IMR-90 (cell line): Measurements from ENCODE around the gene KLHL8. TPM values are rescaled to one million over a fixed set of nuclear protein-coding genes. Genes with fewer than 3 reads are reported as not detected.

Experiments used
- ATAC-seq: fragments of 200-7000 bp; cut with Tn5 transposase; 2 replicates; pipeline ENCODE4 v1.9.1; 2020; ENCODE audit warnings: low read depth, mild to moderate bottlenecking, moderate library complexity
- BruUV-seq: library from RNA; stranded (reverse); fragments of 400-500 nt; replicated peaks from 2 replicates; lab custom pipeline; 2021; lab: Mats Ljungman, UMichigan
- CTCF ChIA-PET: fragments of 300-600 bp; formaldehyde crosslinking; extraction: SDS; loops from one replicate; lab custom pipeline; 2021; ENCODE audit warnings: antibody characterized with exemption; lab: Yijun Ruan, JAX
- POLR2A ChIA-PET: fragments of 300-600 bp; sonication (Branson Sonifier 250); formaldehyde crosslinking; loops from one replicate; lab custom pipeline; 2022; ENCODE audit warnings: antibody characterized with exemption; ENCODE audit not compliant: unreplicated experiment; lab: Charles Lee
- DNase-seq: peaks from one replicate; pipeline ENCODE4 v3.0.0; 2013
- H2AFZ ChIP-seq: replicated peaks from 2 replicates; pipeline ENCODE3; 2013; ENCODE audit warnings: low read length, mild to moderate bottlenecking; ENCODE audit not compliant: poor library complexity
- H2AK5ac ChIP-seq: 2 replicates; pipeline ENCODE4 v1.6.1; 2013; ENCODE audit warnings: low read depth, low read length, inconsistent platforms
- H2AK9ac ChIP-seq: replicated peaks from 2 replicates; pipeline ENCODE3; 2013; ENCODE audit warnings: mild to moderate bottlenecking, low read depth, low read length, moderate library complexity; ENCODE audit not compliant: poor library complexity
- H2BK120ac ChIP-seq: 2 replicates; pipeline ENCODE4 v1.6.1; 2013; ENCODE audit warnings: low read depth, low read length, inconsistent platforms
- H2BK15ac ChIP-seq: 3 replicates; pipeline ENCODE4 v1.6.1; 2013; ENCODE audit warnings: low read depth, low read length, inconsistent platforms
- H2BK20ac ChIP-seq: 2 replicates; pipeline ENCODE4 v1.6.1; 2013; ENCODE audit warnings: low read depth, mild to moderate bottlenecking, inconsistent platforms, low read length, moderate library complexity
- H2BK5ac ChIP-seq: 2 replicates; pipeline ENCODE4 v1.6.1; 2013; ENCODE audit warnings: mild to moderate bottlenecking, low read depth, low read length, inconsistent platforms; ENCODE audit not compliant: poor library complexity, severe bottlenecking
- H3K14ac ChIP-seq: replicated peaks from 2 replicates; pipeline ENCODE4 v1.6.1; 2013; ENCODE audit warnings: low read depth, low read length, inconsistent platforms
- H3K18ac ChIP-seq: 2 replicates; pipeline ENCODE4 v1.6.1; 2013; ENCODE audit warnings: low read depth, low read length, control low read depth
- H3K23ac ChIP-seq: 2 replicates; pipeline ENCODE4 v1.6.1; 2013; ENCODE audit warnings: low read depth, low read length, inconsistent platforms
- H3K27ac ChIP-seq: 2 replicates; pipeline ENCODE4 v1.5.1; 2013; ENCODE audit warnings: mild to moderate bottlenecking, control low read depth, low read length; ENCODE audit not compliant: insufficient read depth
- H3K27me3 ChIP-seq: 2 replicates; pipeline ENCODE4 v1.6.1; 2013; ENCODE audit warnings: low read length; ENCODE audit not compliant: control insufficient read depth, insufficient read depth
- H3K36me3 ChIP-seq: 2 replicates; pipeline ENCODE4 v1.6.1; 2013; ENCODE audit warnings: low read length, mixed read lengths; ENCODE audit not compliant: control insufficient read depth, insufficient read depth
- H3K4ac ChIP-seq: 2 replicates; pipeline ENCODE4 v1.6.1; 2013; ENCODE audit warnings: low read depth, low read length, inconsistent platforms
- H3K4me1 ChIP-seq: 2 replicates; pipeline ENCODE4 v1.6.1; 2013; ENCODE audit warnings: low read length, mixed read lengths; ENCODE audit not compliant: control insufficient read depth, insufficient read depth
- H3K4me2 ChIP-seq: 2 replicates; pipeline ENCODE4 v1.6.1; 2013; ENCODE audit warnings: low read depth, mild to moderate bottlenecking, control low read depth, low read length, moderate library complexity
- H3K4me3 ChIP-seq: 2 replicates; pipeline ENCODE4 v1.5.1; 2013; ENCODE audit warnings: low read depth, mild to moderate bottlenecking, control low read depth, low read length, moderate library complexity; ENCODE audit not compliant: insufficient read depth
- H3K56ac ChIP-seq: 2 replicates; pipeline ENCODE4 v1.6.1; 2013; ENCODE audit warnings: low read length, inconsistent platforms; ENCODE audit not compliant: insufficient read depth; ENCODE audit errors: extremely low read depth
- H3K79me1 ChIP-seq, 2 experiments: 2 replicates each; pipeline ENCODE4 v1.6.1; 2013; ENCODE audit warnings: low read length in 2 of 2, inconsistent platforms in 1 of 2, low read depth in 1 of 2
- H3K9ac ChIP-seq: 2 replicates; pipeline ENCODE4 v1.6.1; 2013; ENCODE audit warnings: low read depth, low read length, control low read depth
- H3K9me1 ChIP-seq: 2 replicates; pipeline ENCODE4 v1.6.1; 2013; ENCODE audit warnings: low read length, inconsistent platforms; ENCODE audit not compliant: insufficient read depth
- H3K9me3 ChIP-seq: 2 replicates; pipeline ENCODE4 v1.6.1; 2013; ENCODE audit warnings: low read length; ENCODE audit not compliant: control insufficient read depth, insufficient read depth
- H4K20me1 ChIP-seq: 2 replicates; pipeline ENCODE4 v1.6.1; 2013; ENCODE audit warnings: low read length, inconsistent platforms; ENCODE audit not compliant: insufficient read depth
- H4K5ac ChIP-seq: 2 replicates; pipeline ENCODE4 v1.6.1; 2013; ENCODE audit warnings: mild to moderate bottlenecking, low read depth, low read length, control low read depth
- H4K8ac ChIP-seq, 2 experiments: 2 replicates each; pipeline ENCODE4 v1.6.1; 2013; ENCODE audit warnings: low read depth in 2 of 2, low read length in 2 of 2, control low read depth in 1 of 2, inconsistent platforms in 1 of 2
- H4K91ac ChIP-seq: 2 replicates; pipeline ENCODE4 v1.6.1; 2013; ENCODE audit warnings: low read depth, low read length, inconsistent platforms; ENCODE audit not compliant: insufficient read depth
- CTCF ChIP-seq: conservative IDR thresholded peaks from 2 replicates; pipeline ENCODE4 v1.5.1; 2012; ENCODE audit warnings: mild to moderate bottlenecking, low read depth, low read length, improper control_type of control experiment
- ELK1 ChIP-seq: fragments of 150-350 bp; IDR thresholded peaks from 2 replicates; pipeline ENCODE4 v1.6.1; 2016; ENCODE audit warnings: low read depth, mild to moderate bottlenecking, low read length, moderate library complexity, borderline replicate concordance
- MAFK ChIP-seq: IDR thresholded peaks from 2 replicates; pipeline ENCODE4 v1.6.1; 2012; ENCODE audit warnings: low read depth, low read length, improper control_type of control experiment
- RAD21 ChIP-seq: IDR thresholded peaks from 2 replicates; pipeline ENCODE4 v1.6.1; 2012; ENCODE audit warnings: low read length, improper control_type of control experiment
- RCOR1 ChIP-seq: IDR thresholded peaks from 2 replicates; pipeline ENCODE4 v1.6.1; 2012; ENCODE audit warnings: mild to moderate bottlenecking, low read length, improper control_type of control experiment; ENCODE audit not compliant: insufficient replicate concordance
- RFX5 ChIP-seq: IDR thresholded peaks from 2 replicates; pipeline ENCODE4 v1.8.0; 2012; ENCODE audit warnings: low read depth, mild to moderate bottlenecking, low read length, moderate library complexity
- SMC3 ChIP-seq: fragments of 150-350 bp; IDR thresholded peaks from 2 replicates; pipeline ENCODE4 v1.6.1; 2016; ENCODE audit warnings: low read depth, mild to moderate bottlenecking, antibody characterized with exemption, low read length, moderate library complexity
- WGBS, 2 experiments: methylation state at CpG; one replicate each; pipeline versions ENCODE4 v1.1.5 to v1.1.7; 2013; ENCODE audit warnings: missing lambda C conversion rate in 2 of 2; ENCODE audit not compliant: insufficient read length in 1 of 2; ENCODE audit errors: extremely low coverage in 2 of 2; 5-methylcytosine and 5-hydroxymethylcytosine counted together
- dilution Hi-C: fragments of 300-500 bp; cut with HindIII; formaldehyde crosslinking; loops from one replicate; pipeline ENCODE4 v1.14.3; 2018; ENCODE audit warnings: low sequenced_read_pairs; ENCODE audit not compliant: unreplicated experiment
- in situ Hi-C: fragments of 300-500 bp; cut with MboI; formaldehyde crosslinking; loops from 3 replicates; pipeline ENCODE4 v1.14.3; 2019; ENCODE audit warnings: low sequenced_read_pairs, inconsistent platforms, mixed read lengths
- intact Hi-C: fragments of 100-400 bp; cut with micrococcal nuclease; formaldehyde crosslinking; loops from 2 replicates; pipeline ENCODE4 v1.10.0; 2022
- polyA plus RNA-seq, 3 experiments: library from polyadenylated mRNA; depleted of rRNA; stranded (reverse); fragments of >200 nt; gene quantifications; 2 replicates each; pipeline ENCODE4 v1.2.3, GENCODE V29; 2012; ENCODE audit warnings: low replicate concordance in 1 of 3
- total RNA-seq: library from RNA; depleted of rRNA; stranded (reverse); fragments of >200 nt; gene quantifications from 2 replicates; pipeline ENCODE4 v1.2.3, GENCODE V29; 2012

Gene KLHL8
- total and polyA plus RNA-seq, 2 of the 4 experiments (the other 2 are of a cell fraction): 3.1 to 9.5 TPM

DNA sequence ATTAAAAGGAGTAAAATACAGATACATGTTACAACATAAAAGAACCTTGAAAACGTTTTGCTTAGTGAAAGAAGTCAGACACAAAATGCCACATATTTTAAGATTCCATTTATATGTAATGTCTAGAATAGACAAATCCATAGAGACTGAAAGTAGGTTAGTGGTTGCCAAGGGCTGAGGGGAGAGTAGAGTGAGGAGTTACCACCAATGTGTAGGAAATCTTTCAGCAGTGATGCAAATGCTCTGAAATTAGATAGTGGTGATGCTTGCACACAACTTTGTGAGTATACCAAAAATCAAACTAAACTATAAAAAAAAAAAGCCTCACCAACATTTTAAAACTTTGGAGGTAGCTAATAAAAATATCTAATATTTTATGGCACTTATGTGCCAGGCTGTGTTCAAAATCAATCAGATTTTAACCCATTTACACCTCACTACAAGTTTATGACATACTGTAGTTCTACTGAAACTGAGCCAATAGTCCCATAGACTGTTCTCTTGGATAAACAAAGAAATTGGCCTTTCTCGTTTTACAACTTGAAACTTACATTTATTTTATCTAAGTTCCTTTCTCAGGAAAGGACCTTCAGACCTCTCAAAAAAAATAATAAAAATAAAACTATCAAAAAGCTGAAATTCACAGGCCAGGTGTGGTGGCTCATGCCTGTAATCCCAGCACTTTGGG, 29.1 kb upstream of the KLHL8 start:
- Histone ChIP-seq H3K4me2 (no peak overlapping the region), H3K79me1 (no peaks in the 10 kb centered on the region), H3K27ac (no peak overlapping the region), H3K4ac (no peak overlapping the region), H2AK9ac (no peak overlapping the region), H2AFZ (no peak overlapping the region), H3K27me3 (no peaks in the 10 kb centered on the region), H2BK120ac (no peak overlapping the region), H2BK20ac (no peak overlapping the region), H2BK15ac (no peak overlapping the region), H3K14ac (no peak overlapping the region), H3K18ac (no peak overlapping the region), H3K56ac (no peak overlapping the region), H2BK5ac (no peak overlapping the region), H4K20me1 (no peaks in the 10 kb centered on the region), H3K9me1 (no peaks in the 10 kb centered on the region), H4K91ac (no peak overlapping the region), H3K9ac (no peak overlapping the region), H3K9me3 (no peaks in the 10 kb centered on the region), H2AK5ac (no peak overlapping the region), H4K5ac (no peak overlapping the region), H3K23ac (no peak overlapping the region), H4K8ac (no peak overlapping the region), H3K36me3 (no peaks in the 10 kb centered on the region), H3K4me3 (no peak overlapping the region), H3K4me1 (no peaks in the 10 kb centered on the region)
- intact Hi-C loops (no loop called here), in situ Hi-C loops (loop anchor here (25.0 kb wide), 1 partner anchor 737 kb away; no protein-coding TSS in a partner anchor), dilution Hi-C loops (no loop called here)
- BruUV-seq: no TSS peak
- POLR2A ChIA-PET: no interaction called here
- no peak for ATAC-seq
- no peak for DNase-seq
- WGBS, 2 experiments: no CpG with 5 or more reads among the region's 2 CpGs
- no peak for TF ChIP-seq RAD21
- TF ChIP-seq SMC3: no peak
- no peak for TF ChIP-seq RCOR1
- TF ChIP-seq RFX5: no peak
- TF ChIP-seq MAFK: no peak
- TF ChIP-seq CTCF: no peak
- TF ChIP-seq ELK1: no peak
- CTCF ChIA-PET: interaction anchor here (0.7 kb wide), 1 partner anchor 79 kb away, joined by 3 read pairs; no protein-coding TSS in a partner anchor
